SK-N-SH (cell line): ENCODE results near the gene DLG2.

Source experiments
- CHD2 ChIP-seq: fragments of 150-350 bp; IDR thresholded peaks from 2 replicates; pipeline ENCODE4 v1.6.1; 2018; ENCODE audit warnings: low read length; ENCODE audit not compliant: partially characterized antibody
- CTCF ChIP-seq: fragments of 200-600 bp; sonication (generic); IDR thresholded peaks from 2 replicates; pipeline ENCODE4 v1.6.1; 2017; ENCODE audit warnings: antibody characterized with exemption, mild to moderate bottlenecking, moderate library complexity
- EP300 ChIP-seq, 2 experiments: IDR thresholded peaks; 2 replicates each; pipeline versions ENCODE4 v1.4.0 to v1.6.1; 2012; ENCODE audit warnings: borderline replicate concordance in 1 of 2, low read depth in 1 of 2, low read length in 1 of 2
- MAX ChIP-seq: IDR thresholded peaks from 2 replicates; pipeline ENCODE4 v1.4.0; 2012; ENCODE audit warnings: low read depth
- MXI1 ChIP-seq: IDR thresholded peaks from 2 replicates; pipeline ENCODE4 v1.6.1; 2012; ENCODE audit warnings: mild to moderate bottlenecking, low read depth, low read length, improper control_type of control experiment
- POLR2AphosphoS5 ChIP-seq: IDR thresholded peaks from 2 replicates; pipeline ENCODE4 v1.6.1; 2012; ENCODE audit warnings: low read depth, low read length
- RCOR1 ChIP-seq: fragments of 150-350 bp; IDR thresholded peaks from 2 replicates; pipeline ENCODE4 v1.6.1; 2017; ENCODE audit warnings: antibody characterized with exemption, low read length
- RXRA ChIP-seq: IDR thresholded peaks from 2 replicates; pipeline ENCODE4 v1.4.0; 2012; ENCODE audit warnings: low read depth, mild to moderate bottlenecking, borderline replicate concordance
- USF2 ChIP-seq: fragments of 150-350 bp; IDR thresholded peaks from 2 replicates; pipeline ENCODE4 v1.6.1; 2017; ENCODE audit warnings: antibody characterized with exemption, low read length, low read depth, borderline replicate concordance
- ZBTB33 ChIP-seq: IDR thresholded peaks from 2 replicates; pipeline ENCODE4 v1.4.0; 2012; ENCODE audit warnings: low read depth, borderline replicate concordance

GRCh38 chr11:83656796-83657330 lies 1970.3 kb downstream of the DLG2 start:
- TF ChIP-seq CTCF, result no peak
- TF ChIP-seq MAX, result no peak
- TF ChIP-seq MXI1, result no peak
- no peak for TF ChIP-seq EP300 (IDR thresholded peaks at IDR 0.05; ENCODE audit: borderline replicate concordance in 1 of 2, low read depth in 1 of 2, low read length in 1 of 2)
- TF ChIP-seq ZBTB33, result no peak
- no peak for TF ChIP-seq POLR2AphosphoS5
- TF ChIP-seq RXRA, result no peak
- no peak for TF ChIP-seq RCOR1
- TF ChIP-seq CHD2, result no peak
- no peak for TF ChIP-seq USF2
